ENCODE data around the gene EHMT2.

DNA sequence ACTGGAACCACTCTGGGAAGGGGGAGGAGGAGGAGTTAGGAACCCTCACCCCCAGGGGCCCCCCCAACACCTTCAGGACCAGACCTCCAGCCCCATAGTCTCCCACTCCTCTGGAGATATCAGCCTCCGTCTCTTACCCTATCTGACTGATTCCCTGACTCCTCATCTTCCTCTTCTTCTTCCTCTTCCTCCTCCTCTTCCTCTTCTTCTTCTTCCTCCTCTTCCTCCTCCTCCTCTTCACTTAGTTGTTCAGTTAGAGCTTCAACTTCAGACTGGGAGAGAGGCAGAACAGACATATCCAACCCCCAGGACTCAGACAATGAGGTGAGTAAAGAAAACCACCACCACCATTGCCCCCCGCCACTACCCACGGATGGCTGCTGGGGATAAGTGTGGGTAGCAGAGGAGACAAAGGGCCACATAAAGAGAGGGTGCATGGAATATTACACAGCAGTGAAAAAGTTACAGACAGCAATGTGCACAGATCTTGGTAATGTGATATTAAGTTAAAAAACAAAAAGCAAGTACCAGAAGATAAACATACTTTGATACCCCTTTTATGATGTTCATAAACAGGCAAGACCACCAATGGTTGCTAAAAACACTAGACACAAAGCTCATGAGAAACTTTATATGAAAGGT lies 8.0 kb downstream of the EHMT2 start:
- TF ChIP-seq POLR2A (IDR thresholded peaks at IDR 0.05), result no peak
- TF ChIP-seq, protein P1, sequence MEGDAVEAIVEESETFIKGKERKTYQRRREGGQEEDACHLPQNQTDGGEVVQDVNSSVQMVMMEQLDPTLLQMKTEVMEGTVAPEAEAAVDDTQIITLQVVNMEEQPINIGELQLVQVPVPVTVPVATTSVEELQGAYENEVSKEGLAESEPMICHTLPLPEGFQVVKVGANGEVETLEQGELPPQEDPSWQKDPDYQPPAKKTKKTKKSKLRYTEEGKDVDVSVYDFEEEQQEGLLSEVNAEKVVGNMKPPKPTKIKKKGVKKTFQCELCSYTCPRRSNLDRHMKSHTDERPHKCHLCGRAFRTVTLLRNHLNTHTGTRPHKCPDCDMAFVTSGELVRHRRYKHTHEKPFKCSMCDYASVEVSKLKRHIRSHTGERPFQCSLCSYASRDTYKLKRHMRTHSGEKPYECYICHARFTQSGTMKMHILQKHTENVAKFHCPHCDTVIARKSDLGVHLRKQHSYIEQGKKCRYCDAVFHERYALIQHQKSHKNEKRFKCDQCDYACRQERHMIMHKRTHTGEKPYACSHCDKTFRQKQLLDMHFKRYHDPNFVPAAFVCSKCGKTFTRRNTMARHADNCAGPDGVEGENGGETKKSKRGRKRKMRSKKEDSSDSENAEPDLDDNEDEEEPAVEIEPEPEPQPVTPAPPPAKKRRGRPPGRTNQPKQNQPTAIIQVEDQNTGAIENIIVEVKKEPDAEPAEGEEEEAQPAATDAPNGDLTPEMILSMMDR (IDR thresholded peaks at IDR 0.05), result no peak
